Neural cell (in vitro differentiated cells): ENCODE measurements around the gene PON3. TPM values are rescaled to one million over a fixed set of nuclear protein-coding genes. Genes with fewer than 3 reads are reported as not detected.

ENCODE experiments used
- H2AFZ ChIP-seq: fragments of 200-600, 300-800 bp; sonication (generic), shearing (Covaris generic); 2 replicates; pipeline ENCODE4 v1.6.0; 2014; ENCODE audit warnings: low read depth, mild to moderate bottlenecking, antibody characterized with exemption, low read length, moderate library complexity
- H3F3A ChIP-seq: fragments of 200-600 bp; shearing (Covaris generic); 2 replicates; pipeline ENCODE4 v1.6.1; 2016; ENCODE audit warnings: mild to moderate bottlenecking, moderate library complexity, mixed read lengths, antibody characterized with exemption, low read length; ENCODE audit not compliant: insufficient read depth, poor library complexity, severe bottlenecking
- H3K27ac ChIP-seq: fragments of 200-600, 300-800 bp; sonication (generic), shearing (Covaris generic); 2 replicates; pipeline ENCODE4 v1.5.1; 2014; ENCODE audit warnings: mild to moderate bottlenecking, low read length, moderate library complexity
- H3K27me3 ChIP-seq: fragments of 300-800, 200-600 bp; sonication (generic), shearing (Covaris generic); 2 replicates; pipeline ENCODE4 v1.6.0; 2014; ENCODE audit warnings: mild to moderate bottlenecking, low read depth, low read length, moderate library complexity; ENCODE audit not compliant: insufficient read depth
- H3K36me3 ChIP-seq: fragments of 300-800, 200-600 bp; sonication (generic), shearing (Covaris generic); 2 replicates; pipeline ENCODE4 v1.5.1; 2014; ENCODE audit warnings: mild to moderate bottlenecking, antibody characterized with exemption, low read length, moderate library complexity; ENCODE audit not compliant: insufficient read depth
- H3K4me2 ChIP-seq: fragments of 300-800, 200-600 bp; sonication (generic), shearing (Covaris generic); 2 replicates; pipeline ENCODE4 v1.6.0; 2014; ENCODE audit warnings: mild to moderate bottlenecking, low read length
- H3K4me3 ChIP-seq: fragments of 300-800, 200-600 bp; sonication (generic), shearing (Covaris generic); 2 replicates; pipeline ENCODE4 v1.5.1; 2014; ENCODE audit warnings: mild to moderate bottlenecking, low read length, moderate library complexity
- H3K79me2 ChIP-seq: fragments of 200-600 bp; shearing (Covaris generic); replicated peaks from 2 replicates; pipeline ENCODE4 v1.6.0; 2014; ENCODE audit warnings: mild to moderate bottlenecking, low read length, moderate library complexity; ENCODE audit not compliant: insufficient read depth
- H3K9ac ChIP-seq: fragments of 300-800, 200-600 bp; sonication (generic), shearing (Covaris generic); 2 replicates; pipeline ENCODE4 v1.6.1; 2016; ENCODE audit warnings: mild to moderate bottlenecking, low read length, mixed read lengths
- H3K9me2 ChIP-seq: fragments of 200-600 bp; shearing (Covaris generic); 2 replicates; pipeline ENCODE4 v1.6.1; 2016; ENCODE audit warnings: mild to moderate bottlenecking, low read length, mixed read lengths; ENCODE audit not compliant: insufficient read depth
- H3K9me3 ChIP-seq: fragments of 200-600, 300-800 bp; sonication (generic), shearing (Covaris generic); 2 replicates; pipeline ENCODE4 v1.6.1; 2016; ENCODE audit warnings: mild to moderate bottlenecking, mixed run types, low read length, moderate library complexity, mixed read lengths
- H4K20me1 ChIP-seq: fragments of 200-600 bp; shearing (Covaris generic); 2 replicates; pipeline ENCODE4 v1.6.1; 2016; ENCODE audit warnings: mild to moderate bottlenecking, mixed run types; ENCODE audit not compliant: insufficient read depth
- EP300 ChIP-seq: fragments of 450-650 bp; conservative IDR thresholded peaks from 2 replicates; pipeline ENCODE4 v1.6.1; 2014; ENCODE audit warnings: antibody characterized with exemption, mild to moderate bottlenecking, moderate library complexity; ENCODE audit not compliant: poor library complexity, severe bottlenecking
- EZH2 ChIP-seq: fragments of 200-600, 300-800 bp; shearing (Covaris generic), sonication (generic); IDR thresholded peaks from 2 replicates; pipeline ENCODE4 v1.6.1; 2014; ENCODE audit warnings: antibody characterized with exemption, low read length, borderline replicate concordance, mild to moderate bottlenecking; ENCODE audit not compliant: insufficient read depth, poor library complexity, severe bottlenecking
- MXI1 ChIP-seq: fragments of 450-650 bp; conservative IDR thresholded peaks from 2 replicates; pipeline ENCODE4 v1.6.1; 2014; ENCODE audit warnings: antibody characterized with exemption, mild to moderate bottlenecking; ENCODE audit not compliant: poor library complexity, severe bottlenecking
- POLR2AphosphoS5 ChIP-seq: IDR thresholded peaks from 2 replicates; pipeline ENCODE4 v1.6.1; 2012
- RAD21 ChIP-seq: fragments of 450-650 bp; conservative IDR thresholded peaks from 2 replicates; pipeline ENCODE4 v1.6.1; 2014; ENCODE audit warnings: antibody characterized with exemption, mild to moderate bottlenecking, moderate library complexity
- SMC3 ChIP-seq: fragments of 450-650 bp; conservative IDR thresholded peaks from 2 replicates; pipeline ENCODE4 v1.6.1; 2014; ENCODE audit warnings: antibody characterized with exemption, mild to moderate bottlenecking, moderate library complexity; ENCODE audit not compliant: poor library complexity
- TAF1 ChIP-seq: IDR thresholded peaks from 2 replicates; pipeline ENCODE4 v1.6.1; 2012; ENCODE audit warnings: low read depth
- polyA plus RNA-seq: library from polyadenylated mRNA; depleted of rRNA; stranded (reverse); fragments of >200 nt; gene quantifications from 2 replicates; pipeline ENCODE4 v1.2.3, GENCODE V29; 2014
- TF ChIP-seq, protein P1 (sequence below): fragments of 450-650 bp; IDR thresholded peaks from 2 replicates; pipeline ENCODE4 v1.5.1; 2014; ENCODE audit warnings: antibody characterized with exemption, mild to moderate bottlenecking, moderate library complexity; ENCODE audit not compliant: poor library complexity, severe bottlenecking
- TF ChIP-seq, protein P2 (sequence below): IDR thresholded peaks from 2 replicates; pipeline ENCODE4 v1.6.1; 2012; ENCODE audit warnings: borderline replicate concordance

PON3 gene
- polyA plus RNA-seq, 1 donor from 2014 or later = not detected

DNA sequence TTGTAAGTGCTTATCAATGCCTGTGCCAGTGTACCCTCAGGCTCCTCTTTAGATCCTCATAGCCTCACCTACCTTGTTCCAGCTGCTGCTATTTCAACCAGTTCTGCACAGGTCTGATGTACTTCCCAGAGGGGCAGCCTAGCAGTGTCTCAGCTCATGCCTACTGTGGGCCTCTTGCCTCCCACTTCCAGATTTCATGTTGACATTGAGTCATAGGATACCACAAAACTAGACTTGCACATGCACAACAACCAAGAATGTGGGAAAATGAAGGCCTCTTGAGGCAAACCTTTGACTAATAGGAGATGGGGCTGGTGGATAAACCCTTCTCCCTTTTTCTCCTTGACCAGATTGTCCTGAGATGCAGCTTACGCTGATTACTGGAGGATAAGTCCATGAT, 31.0 kb downstream of the PON3 start:
- no peaks in the 10 kb centered on the region for H3K9me2 ChIP-seq

DNA sequence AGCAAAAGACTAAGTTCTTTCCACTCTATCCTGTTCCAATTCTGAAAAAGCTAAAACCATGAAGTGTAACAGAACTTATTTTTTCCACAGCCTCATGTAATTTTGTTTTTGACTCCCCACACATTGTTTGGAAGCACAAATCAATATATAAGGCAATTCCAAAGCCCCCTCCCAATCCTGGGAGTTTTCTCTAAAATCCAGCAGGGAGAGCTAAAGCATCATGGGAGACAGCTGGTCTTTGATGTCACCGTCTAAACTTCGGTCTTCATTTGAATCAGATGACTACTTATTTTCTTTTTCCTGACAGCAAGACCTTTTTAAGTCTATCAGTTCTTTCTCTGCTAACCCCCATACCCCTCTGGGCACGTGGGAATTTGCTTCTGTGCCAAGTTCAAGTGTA, 38.6 kb downstream of the PON3 start:
- Histone ChIP-seq H3F3A (no peaks in the 10 kb centered on the region), H3K9ac (no peak overlapping the region), H3K9me3 (no peaks in the 10 kb centered on the region), H3K27me3 (no peaks in the 10 kb centered on the region), H3K4me2 (no peak overlapping the region), H3K27ac (no peak overlapping the region), H3K36me3 (no peaks in the 10 kb centered on the region), H2AFZ (no peak overlapping the region), H4K20me1 (no peaks in the 10 kb centered on the region), H3K9me2 (no peaks in the 10 kb centered on the region), H3K4me3 (no peak overlapping the region), H3K79me2 (no peaks in the 10 kb centered on the region)
- TF ChIP-seq RAD21 (no peak), EZH2 (no peak), POLR2AphosphoS5 (no peak), EP300 (no peak), SMC3 (no peak), MXI1 (no peak), TAF1 (no peak)
- TF ChIP-seq, protein P1, sequence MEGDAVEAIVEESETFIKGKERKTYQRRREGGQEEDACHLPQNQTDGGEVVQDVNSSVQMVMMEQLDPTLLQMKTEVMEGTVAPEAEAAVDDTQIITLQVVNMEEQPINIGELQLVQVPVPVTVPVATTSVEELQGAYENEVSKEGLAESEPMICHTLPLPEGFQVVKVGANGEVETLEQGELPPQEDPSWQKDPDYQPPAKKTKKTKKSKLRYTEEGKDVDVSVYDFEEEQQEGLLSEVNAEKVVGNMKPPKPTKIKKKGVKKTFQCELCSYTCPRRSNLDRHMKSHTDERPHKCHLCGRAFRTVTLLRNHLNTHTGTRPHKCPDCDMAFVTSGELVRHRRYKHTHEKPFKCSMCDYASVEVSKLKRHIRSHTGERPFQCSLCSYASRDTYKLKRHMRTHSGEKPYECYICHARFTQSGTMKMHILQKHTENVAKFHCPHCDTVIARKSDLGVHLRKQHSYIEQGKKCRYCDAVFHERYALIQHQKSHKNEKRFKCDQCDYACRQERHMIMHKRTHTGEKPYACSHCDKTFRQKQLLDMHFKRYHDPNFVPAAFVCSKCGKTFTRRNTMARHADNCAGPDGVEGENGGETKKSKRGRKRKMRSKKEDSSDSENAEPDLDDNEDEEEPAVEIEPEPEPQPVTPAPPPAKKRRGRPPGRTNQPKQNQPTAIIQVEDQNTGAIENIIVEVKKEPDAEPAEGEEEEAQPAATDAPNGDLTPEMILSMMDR = no peak
- TF ChIP-seq, protein P2, sequence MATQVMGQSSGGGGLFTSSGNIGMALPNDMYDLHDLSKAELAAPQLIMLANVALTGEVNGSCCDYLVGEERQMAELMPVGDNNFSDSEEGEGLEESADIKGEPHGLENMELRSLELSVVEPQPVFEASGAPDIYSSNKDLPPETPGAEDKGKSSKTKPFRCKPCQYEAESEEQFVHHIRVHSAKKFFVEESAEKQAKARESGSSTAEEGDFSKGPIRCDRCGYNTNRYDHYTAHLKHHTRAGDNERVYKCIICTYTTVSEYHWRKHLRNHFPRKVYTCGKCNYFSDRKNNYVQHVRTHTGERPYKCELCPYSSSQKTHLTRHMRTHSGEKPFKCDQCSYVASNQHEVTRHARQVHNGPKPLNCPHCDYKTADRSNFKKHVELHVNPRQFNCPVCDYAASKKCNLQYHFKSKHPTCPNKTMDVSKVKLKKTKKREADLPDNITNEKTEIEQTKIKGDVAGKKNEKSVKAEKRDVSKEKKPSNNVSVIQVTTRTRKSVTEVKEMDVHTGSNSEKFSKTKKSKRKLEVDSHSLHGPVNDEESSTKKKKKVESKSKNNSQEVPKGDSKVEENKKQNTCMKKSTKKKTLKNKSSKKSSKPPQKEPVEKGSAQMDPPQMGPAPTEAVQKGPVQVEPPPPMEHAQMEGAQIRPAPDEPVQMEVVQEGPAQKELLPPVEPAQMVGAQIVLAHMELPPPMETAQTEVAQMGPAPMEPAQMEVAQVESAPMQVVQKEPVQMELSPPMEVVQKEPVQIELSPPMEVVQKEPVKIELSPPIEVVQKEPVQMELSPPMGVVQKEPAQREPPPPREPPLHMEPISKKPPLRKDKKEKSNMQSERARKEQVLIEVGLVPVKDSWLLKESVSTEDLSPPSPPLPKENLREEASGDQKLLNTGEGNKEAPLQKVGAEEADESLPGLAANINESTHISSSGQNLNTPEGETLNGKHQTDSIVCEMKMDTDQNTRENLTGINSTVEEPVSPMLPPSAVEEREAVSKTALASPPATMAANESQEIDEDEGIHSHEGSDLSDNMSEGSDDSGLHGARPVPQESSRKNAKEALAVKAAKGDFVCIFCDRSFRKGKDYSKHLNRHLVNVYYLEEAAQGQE = no peak

More for the DNA sequence above, 31.0 kb downstream of the PON3 start:
- no peak overlapping the region for H3K4me3 ChIP-seq
- no peaks in the 10 kb centered on the region for H3K36me3 ChIP-seq
- no peaks in the 10 kb centered on the region for H3K79me2 ChIP-seq
- TF ChIP-seq, protein P2 = no peak
- TF ChIP-seq POLR2AphosphoS5 (no peak), TAF1 (no peak), RAD21 (no peak), EZH2 (no peak), EP300 (no peak), MXI1 (no peak), SMC3 (no peak)
- TF ChIP-seq, protein P1 = no peak
- no peak overlapping the region for H2AFZ ChIP-seq
- no peaks in the 10 kb centered on the region for H3F3A ChIP-seq
- H3K27ac ChIP-seq = no peak overlapping the region
- H3K9me3 ChIP-seq = no peaks in the 10 kb centered on the region
- H3K9ac ChIP-seq = no peak overlapping the region
- no peaks in the 10 kb centered on the region for H4K20me1 ChIP-seq
- no peaks in the 10 kb centered on the region for H3K27me3 ChIP-seq
- H3K4me2 ChIP-seq = no peak overlapping the region
